Stimulated activated CD8-positive, alpha-beta memory T cell treated with anti-CD3 and anti-CD28 coated beads, Interleukin-4, amount 100 ng/mL, for 1 hour (primary cell): Measurements from ENCODE around the gene TFF2.

Experiments
- DNase-seq, 2 donors: peaks; one replicate each; pipeline ENCODE4 v3.0.0-alpha.2; 2020; ENCODE audit warnings: low read depth in 2 of 2, low spot score in 1 of 2

Gene TFF2

DNA sequence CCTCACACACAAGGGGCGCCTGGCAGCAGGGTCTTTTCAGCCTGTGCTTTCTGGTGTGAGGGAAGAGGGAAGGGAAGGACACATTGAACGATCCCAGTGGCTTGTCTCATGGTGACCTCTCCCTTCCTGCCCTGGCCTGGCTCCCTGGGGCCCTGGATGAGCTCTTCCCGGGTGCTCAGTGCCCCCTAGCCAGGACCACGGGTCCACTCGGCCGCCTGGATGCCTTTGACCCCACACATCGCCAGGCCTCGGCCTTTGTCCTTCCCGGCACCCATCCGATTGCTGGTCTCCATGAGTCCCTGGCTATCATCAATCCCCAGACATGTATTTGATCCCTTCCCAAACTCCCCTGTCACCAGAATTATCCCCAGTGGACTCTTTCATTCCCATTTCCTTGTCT, 29.6 kb downstream of the TFF2 start:
- DNase-seq: no peak

DNA sequence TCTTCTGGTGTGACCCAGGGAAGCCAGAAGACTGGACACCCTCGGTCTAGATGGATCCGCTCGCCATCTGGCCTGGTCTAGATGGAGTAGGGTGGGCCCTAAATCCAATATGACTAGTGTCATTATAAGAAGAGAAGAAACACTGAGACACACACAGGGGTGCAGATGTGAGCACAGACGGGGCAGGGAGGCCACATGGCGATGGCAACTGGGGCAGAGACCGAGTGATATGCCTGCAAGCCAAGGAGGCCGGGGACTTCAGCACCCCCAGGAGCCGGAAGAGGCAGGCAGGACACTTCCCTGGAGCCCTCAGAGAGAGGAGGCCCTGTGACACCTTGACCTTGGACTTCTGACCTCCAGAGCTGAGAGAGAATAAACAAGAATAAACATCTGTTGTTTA, 30.0 kb downstream of the TFF2 start:
- DNase-seq: no peak

DNA sequence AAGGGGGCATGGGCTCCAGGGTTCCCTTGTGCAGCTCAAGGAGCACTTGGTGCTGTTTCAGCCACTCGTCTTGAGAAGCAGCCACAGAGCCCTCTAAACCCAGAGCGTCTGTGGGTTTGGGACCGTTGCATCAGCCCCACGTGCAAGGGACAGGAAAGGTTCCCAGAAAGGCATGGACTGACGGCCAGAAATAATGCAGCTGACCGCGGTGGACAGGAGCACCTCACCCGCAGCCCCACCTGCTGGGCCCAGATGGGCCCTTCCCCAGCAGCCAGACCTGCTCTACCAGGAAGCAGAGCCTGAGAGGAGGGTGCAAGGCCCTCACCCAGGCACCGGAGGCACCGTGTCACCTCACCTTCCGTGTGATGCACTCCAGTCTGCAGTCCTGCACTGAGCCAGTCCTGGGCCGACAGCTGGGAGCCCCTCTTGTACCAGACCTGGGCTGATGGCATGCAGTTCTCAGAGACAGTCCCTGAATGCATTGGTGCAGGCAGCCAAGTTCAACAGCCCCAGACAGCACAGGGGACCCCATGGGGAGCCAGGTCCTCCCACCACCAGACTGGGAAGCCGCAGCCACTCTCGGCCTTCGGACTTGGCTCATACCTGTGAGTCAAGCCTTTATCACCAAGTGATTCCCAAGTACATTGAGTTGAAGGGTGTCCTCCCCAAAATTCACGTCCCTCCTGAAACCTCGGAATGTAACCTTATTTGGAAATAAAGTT, 30.8 kb downstream of the TFF2 start:
- DNase-seq: no peak

DNA sequence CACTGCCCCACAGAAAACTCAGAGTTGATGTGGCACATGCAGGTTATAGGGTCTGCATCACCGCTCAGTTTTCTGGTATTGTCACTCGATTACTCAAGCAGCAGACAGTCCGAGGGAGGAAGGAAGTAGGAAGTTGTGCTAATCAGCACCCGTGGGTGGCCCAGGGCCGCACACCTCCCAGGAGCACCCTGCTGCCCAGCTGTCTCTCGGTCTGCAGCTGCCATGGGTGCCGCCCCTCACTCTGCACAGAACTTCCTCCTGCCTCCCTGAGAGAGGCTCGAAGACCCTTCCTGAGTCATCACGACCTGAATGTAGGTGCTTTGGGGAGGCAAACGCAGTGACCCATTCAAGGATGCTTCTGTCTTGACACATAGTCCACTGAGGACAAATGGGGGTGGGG, 31.4 kb downstream of the TFF2 start:
- DNase-seq: no peak

DNA sequence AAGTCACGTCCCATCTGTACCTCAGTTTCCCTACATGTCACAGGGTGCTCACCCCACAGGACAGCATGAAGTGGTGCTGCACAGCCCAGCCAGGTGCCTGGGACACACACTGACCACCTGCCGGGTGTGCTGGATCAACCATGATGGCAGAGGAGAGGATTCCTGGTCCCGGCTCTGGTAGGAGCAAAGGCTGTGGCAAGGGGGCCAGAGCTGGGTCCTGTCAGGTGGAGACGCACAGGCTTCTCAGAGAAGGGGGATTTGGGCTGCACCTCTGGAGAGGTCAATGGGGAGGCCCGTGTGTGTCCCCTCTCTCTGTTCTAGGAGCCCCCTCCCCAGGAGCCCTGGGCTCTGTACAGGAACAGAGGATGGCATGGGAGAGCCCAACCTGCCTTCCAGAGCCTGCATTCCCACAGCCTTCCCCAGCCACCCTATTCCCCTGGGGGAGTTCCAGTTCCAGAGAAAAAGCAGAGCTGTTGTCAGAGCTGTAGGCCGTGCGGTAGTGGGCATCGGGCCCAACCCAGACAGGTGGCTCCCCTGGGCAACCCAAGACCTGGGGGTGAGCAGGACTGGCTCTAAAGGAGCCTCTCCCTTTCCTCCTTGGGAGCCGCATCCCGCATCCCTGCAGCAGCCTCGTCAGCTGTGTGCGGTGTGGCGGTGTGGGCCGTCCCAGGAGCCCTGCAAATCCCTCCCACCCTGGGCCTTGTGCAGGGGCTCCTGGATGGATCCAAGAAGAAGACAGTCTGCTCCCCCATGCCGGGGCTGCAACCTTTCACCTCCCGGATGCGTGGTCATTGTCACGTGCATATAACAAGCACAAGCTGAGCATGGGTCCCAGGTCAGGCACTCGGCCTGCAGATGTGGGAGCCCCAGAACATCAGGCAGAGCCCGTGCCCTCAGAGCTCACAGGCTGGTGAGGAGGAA, 32.7 kb downstream of the TFF2 start:
- DNase-seq: no peak

DNA sequence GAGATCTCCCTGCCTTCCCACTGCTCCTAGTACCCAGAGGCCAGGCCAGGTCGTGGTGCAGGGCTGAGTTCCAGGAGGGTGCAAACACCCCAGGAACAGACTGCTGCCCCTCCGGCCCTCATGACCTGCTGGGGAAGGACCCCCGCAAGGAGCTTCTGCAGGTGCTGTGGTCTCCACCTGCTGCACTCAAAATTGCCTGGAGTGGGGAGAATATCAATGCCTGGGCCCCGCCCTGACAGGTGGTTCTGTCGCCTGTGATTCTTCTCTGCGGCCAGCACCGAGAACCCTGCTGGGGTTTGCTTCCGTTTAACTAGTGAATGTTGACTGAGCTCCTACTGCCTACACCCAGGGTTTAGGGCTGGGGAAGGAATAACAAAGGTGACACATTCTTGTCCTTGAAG, 33.5 kb downstream of the TFF2 start:
- DNase-seq: no peak

DNA sequence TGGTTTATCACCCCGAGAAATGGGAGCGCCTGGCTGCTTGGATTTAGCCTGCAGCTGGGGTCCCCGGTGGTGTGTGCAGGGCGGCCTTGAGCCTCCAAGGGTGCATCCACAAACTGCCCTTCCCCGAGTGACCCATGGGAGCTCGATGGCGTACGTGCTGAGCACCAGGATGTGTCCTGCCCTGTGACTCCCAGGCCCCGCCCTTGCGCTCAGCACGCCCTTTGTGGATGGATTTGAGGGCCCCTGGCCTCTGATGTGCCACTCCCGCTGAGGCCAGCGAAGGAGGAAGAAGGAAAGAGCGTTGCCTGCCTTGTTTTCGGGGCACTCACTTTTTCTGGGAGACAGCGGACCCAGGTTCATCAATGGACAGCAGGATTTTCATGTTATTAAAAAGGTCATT, 33.9 kb downstream of the TFF2 start:
- DNase-seq: no peak

DNA sequence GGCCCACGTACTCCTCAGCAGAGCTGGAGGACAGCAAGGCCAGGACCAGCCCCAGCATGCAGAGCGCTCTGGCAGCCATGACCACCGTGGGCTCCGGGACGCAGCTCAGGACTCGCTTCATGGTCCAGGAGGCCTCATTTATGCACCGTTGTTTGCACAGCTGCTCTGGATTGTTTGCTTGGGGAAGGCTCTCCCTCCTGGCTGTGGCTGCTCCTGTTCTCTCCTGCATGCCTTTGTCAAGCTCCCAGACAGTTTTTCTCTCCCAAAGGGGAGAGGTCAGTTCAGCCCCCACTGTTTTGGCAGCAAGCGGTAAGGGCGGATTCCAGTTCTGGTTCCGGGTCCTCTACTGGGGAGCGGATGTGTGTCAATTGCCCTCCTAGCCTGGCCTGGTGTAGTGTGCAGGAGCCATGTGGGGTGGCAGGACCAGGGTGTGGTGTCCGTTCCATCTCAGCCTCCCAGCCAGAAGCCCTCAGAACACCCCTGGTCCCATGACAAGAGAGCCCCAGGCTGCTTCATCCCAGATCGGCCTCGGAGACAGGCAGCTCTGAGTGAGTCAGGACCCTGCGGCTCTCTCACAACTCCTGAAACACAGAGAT, 35.4 kb downstream of the TFF2 start, which contains the start of gene TFF3:
Gene TFF3 (minus strand): TSS at position 114 of the 596 bp plus-strand sequence. CDS start 35 bp downstream, at position 79.
- DNase-seq: no peak

DNA sequence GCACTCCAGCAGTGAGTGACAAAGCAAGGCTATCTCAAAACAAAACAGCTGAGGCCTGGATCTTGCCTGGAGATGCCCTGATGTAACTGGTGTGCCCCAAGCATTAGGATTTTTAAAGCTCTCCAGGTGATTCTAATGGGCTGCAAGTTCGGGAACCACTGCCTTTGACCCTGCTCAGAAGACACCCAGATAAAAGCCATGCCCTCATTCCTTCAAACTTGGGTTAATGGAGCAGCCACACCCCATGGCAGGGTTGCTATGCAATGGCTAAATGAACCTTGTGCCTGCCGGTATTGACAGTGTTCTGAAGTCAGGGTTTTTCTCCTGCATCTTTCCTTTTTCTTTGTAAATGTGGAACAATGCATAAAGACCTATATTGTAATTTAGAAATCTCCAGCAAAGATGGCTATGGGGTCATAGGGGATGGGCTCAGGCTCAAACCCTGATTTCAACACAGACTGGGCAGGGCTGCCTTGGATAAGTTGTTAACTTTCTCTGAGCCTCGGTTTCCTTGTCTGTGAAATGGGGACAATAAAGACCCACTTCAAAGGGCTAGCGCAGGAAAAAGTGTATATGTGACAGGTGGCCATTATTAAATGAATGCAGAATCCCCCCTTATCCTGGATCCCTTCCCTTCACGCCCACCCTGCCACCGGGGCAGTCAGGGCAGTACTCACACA, 36.0 kb downstream of the TFF2 start:
- no peak for DNase-seq

DNA sequence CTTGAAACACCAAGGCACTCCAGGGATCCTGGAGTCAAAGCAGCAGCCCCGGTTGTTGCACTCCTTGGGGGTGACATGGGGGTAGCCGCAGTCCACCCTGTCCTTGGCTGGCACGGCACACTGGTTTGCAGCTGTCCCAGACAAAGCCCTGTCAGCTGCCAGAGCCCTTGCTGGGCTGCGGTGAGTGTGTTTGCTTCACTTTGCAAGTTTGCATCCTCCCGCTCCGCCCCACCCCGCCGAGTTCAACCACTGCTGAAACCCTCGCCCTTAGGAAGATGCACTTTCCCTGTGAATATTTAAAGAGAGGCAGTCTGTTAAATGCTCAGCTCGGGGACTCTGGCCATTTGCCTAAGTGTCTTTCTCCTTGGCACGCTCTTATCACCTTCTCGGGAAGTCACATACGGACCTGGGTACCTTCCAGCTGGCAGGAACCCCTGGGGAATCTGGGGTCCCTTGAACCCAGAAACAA, 37.3 kb downstream of the TFF2 start:
- DNase-seq: no peak

DNA sequence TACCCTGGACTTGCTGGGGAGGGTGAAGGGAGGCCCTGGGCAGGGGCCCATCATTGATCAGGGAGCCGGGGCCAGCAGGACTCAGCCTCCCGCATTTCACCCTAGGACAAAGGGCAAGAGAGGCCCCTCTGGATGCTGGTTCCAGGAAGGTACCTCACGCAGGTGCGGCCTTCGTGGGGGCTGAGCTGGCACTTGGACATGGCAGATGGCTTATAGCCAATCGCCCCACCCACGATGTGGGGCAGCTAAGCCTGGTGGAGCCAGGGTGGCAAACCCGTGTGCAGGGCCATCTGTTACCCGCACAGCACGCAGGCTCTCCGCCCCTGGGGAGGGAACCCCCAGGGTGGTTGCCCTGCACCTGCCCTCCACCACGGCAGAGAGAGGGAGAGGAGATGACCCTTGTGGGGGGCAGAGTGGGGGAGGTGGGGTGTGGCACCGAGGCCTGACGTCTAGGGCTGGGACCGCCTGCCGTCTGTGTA, 38.1 kb downstream of the TFF2 start:
- no peak for DNase-seq

DNA sequence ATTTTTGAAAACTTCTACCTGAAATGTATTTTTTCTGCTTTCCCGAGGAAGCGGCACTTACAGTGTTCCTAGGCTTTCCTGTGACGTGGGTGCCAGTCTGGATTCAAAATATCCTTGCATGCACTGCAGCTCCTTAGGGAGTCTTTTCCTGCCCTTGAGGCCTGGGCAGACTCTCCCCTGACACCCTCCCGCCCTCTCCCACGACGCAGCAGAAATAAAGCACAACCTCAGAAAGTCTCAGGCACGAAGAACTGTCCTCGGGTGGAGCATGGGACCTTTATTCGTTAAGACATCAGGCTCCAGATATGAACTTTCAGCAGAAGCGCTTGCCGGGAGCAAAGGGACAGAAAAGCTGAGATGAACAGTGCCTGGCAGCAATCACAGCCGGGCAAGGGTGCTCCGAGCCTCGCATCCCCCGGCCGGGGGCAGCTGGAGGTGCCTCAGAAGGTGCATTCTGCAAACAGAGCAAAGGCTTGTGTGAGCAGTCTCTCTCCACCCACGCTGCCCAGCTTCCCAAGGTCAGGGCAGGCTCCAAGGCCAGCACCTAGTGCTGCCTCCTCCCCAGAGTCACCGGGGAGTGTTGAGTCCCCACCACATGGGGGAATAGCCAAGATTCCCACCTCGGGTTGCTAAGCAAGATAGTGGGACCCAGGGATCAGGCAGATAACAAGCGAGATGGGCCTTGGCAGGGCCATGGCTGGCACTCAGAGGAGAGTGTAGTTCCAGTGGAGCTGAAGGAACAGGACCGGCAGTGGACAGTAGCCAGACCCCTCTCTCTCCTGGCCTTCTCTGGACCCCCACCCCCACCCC, 38.8 kb downstream of the TFF2 start:
- DNase-seq: no peak

DNA sequence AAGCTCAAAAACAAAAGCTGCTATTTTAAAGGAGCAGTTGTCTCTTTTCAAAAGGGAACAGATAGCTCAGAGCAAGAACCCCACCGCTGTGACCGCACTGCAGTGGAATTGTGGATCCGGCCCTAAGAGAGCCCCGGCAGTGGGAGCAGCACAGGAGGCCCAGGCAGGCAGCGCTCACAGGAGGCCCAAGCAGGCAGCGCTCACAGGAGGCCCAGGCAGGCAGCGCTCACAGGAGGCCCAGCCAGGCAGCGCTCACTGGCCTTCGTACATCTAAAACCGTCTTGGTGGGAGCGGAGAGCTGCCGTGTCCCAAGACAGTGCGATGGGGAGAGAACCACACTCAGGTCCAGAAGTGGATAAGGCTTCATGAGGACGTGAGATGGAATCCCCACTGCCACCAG, 39.6 kb downstream of the TFF2 start:
- no peak for DNase-seq

DNA sequence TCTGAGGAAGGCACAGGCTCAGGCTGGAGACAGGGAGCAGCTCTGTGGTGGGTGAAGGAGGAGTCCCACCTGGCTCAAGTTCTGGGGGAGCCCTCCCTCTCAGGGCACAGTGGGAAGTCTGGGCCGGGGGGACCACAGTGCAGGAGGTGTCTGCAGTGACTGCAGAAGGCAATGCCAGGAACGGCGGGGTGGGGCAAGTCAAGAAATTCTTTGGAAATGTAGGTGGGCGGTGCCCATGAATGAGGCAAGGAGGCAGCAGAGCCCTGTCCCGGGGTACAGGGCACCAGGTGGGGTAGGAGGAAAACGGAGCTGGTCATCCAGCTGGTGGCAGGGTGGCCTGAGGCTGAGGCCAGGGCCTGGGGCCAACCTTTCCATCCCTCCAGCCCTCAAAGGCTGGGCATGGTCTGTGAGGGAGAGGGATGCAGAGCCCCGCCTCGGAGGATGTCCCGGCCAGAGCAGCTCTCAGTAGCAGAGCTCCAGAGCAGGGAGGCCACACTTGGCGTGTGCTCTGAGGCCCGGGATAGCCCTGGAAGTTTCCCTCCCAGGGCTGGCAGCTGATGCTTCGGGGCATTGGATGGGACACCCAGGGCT, 40.3 kb downstream of the TFF2 start:
- no peak for DNase-seq

DNA sequence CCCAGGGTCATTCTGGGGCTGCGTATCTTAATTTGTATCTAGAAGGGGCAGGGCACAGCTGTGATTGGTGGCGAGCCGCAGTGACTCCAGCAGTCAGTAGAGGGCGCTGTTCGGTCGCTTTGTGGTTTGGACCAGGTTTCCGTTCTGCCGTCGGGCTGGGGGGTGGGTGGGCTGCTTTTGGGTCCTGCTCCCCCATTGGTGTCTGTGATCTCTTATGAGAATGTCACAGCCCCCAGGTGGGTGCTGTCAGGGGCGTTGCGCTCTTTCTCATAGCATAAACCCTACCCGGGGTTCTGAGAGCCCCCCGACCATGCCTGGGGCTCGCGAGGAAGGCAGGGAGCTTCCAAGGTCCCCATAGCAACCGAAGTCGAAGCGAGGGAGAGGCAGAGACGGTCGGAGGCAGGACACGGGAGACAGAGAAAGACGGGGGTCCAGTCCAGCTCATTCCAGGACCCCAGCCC, 41.0 kb downstream of the TFF2 start:
- DNase-seq: peak; percentile 44 to 48

DNA sequence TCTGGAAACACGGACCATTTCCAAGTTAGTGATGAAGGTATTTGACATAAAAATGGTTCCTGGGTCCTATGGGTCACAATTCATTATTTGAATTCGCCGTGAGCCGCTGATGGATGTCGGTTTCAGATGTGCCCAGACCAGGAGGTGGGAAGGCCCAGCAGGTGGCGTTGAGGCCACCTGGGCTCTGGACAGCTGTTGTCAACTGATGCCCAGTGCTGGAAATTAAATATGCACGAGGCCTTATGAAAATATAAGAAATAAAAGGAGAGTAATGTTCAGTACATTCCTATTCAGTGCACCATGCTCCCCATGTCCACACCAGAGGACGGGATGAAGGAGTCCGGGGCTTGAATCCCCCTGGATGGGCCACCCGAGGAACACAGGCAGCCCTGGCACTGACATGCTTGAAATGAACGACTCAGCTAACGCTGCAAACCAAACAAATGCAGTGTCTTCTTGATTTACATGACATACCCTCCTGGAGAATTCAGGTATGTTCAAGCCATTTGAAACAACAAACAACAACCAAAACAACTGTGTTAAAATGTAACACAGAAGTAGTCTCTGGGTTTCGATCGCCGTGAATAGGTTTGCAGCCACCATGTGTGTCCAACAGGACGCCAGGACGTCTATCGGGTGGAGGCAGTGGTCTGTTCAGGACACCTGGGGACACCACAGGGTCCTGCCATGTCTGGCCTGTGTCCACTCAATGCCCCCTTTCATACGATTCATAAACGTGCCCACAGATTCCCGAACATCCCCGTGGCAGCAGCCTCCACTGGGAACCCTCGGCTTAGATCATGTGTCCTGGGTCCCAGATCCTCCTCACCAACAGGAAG, 41.7 kb downstream of the TFF2 start:
- no peak for DNase-seq

DNA sequence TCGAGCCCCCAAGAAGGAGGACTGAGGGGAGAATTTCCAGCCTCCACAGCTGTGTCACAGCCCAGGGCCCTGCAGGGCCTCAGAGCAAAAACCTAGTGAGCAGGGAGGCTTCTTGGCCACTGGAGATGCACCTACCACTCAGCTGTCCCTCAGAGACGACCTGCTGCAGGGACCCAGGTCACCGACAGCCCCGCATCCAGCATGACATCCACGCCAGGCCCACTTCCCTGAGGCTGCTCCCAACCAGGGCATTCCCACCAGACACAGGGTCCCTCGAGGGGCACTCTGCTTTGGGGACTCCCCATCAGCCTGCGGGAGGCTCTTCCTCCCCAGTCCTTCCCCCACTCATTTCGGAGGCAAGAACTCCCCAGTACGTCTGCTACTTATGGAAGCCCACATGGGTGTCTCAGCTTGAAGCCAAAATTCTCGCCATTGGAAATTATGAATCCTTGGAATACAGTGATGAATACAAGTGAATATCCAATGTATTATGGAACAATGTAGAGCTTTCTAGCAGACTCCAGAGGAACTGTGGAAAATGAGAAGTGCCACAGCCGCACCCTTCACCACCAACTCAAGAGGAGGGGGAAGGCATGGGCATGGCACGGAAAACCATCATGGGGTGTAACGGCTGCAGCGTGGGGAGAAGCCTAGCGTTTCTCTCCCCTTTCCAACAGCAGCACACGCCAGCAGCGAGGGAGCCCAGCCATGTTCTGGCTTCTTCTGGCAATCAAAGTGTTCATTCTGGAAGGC, 42.5 kb downstream of the TFF2 start:
- no peak for DNase-seq

DNA sequence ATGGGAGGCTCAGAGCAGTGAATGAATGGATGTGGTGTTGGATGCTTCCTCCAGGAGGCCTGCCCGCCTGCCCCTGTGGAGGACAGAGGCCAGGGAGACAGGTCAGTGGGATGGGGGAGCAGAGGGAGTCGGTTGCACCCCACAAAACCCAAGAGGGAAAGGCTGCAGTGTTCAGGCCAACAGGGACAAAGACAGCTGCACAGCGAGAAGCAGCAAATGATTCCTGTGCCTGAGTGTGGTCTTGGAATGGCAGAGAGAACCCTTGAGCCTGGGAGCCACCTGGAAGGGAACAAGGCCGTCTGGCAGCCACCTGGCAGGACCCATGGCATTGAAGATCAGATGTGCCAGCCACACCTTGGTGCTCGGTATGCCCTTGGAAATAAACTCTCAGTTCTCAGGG, 43.7 kb downstream of the TFF2 start:
- DNase-seq: no peak
